GM10248 (cell line): ENCODE measurements around the gene KCNMB2.

ENCODE experiments used
- CTCF ChIA-PET: fragments of 300-600 bp; sonication (Branson Sonifier 250); formaldehyde crosslinking; extraction: SDS; loops from one replicate; lab custom pipeline; 2021; ENCODE audit warnings: antibody characterized with exemption; lab: Yijun Ruan, JAX
- POLR2A ChIA-PET: fragments of 350-650 bp; sonication (Branson Sonifier 250); formaldehyde crosslinking; extraction: SDS; loops from one replicate; lab custom pipeline; 2020; ENCODE audit warnings: antibody characterized with exemption; lab: Yijun Ruan, JAX
- DNase-seq: peaks from one replicate; pipeline ENCODE4 v3.0.0; 2012; ENCODE audit errors: extremely low spot score
- TF ChIP-seq, protein P1 (sequence below): IDR thresholded peaks from 2 replicates; pipeline ENCODE4 v1.5.1; 2012; ENCODE audit warnings: mild to moderate bottlenecking, low read depth; ENCODE audit errors: extremely low read depth, missing control alignments, control extremely low read depth

Gene KCNMB2

GRCh38 chr3:178658694-178659325 lies 122.6 kb downstream of the KCNMB2 start:
- ChIA-PET CTCF (interaction anchor here (1.0 to 1.5 kb wide), 3 partner anchors 10 to 44 kb away, joined by 3 to 4 read pairs (median 3); no protein-coding TSS in a partner anchor), POLR2A (no interaction called here)
- no peak for DNase-seq

DNA sequence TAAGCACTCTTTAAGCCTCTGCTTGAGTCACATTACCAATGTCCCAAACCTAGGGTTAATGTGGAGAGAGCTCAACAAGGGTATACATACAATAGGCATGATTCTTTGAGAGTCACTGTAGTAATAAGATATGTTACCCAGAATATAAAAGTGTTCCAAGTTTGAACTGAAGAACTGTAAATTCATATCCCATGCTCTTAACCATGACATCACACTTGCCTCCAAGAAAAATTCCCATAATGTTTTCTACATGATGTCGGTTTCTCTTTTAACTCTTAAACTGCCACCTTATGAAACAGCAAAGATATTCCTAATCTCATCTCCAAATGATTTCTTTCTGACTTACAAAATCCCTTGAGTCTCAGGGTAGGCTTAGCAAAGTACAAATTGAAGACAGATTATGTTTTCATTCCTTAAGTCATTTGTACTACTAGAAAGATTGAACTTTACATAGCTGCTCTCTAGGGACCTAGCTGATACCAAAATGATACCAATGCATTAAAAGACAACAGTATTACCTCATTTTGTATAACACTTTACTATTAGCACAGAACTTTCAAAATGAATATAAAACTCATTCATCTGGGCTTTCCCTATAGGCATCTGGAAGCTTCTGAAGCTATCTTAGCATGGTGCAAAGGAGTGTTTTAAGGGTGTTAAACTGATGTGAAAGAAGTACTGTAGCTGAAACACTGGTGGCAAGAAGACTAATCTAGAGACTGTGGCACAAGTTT lies 127.1 kb downstream of the KCNMB2 start:
- POLR2A ChIA-PET: no interaction called here
- TF ChIP-seq, protein P1, sequence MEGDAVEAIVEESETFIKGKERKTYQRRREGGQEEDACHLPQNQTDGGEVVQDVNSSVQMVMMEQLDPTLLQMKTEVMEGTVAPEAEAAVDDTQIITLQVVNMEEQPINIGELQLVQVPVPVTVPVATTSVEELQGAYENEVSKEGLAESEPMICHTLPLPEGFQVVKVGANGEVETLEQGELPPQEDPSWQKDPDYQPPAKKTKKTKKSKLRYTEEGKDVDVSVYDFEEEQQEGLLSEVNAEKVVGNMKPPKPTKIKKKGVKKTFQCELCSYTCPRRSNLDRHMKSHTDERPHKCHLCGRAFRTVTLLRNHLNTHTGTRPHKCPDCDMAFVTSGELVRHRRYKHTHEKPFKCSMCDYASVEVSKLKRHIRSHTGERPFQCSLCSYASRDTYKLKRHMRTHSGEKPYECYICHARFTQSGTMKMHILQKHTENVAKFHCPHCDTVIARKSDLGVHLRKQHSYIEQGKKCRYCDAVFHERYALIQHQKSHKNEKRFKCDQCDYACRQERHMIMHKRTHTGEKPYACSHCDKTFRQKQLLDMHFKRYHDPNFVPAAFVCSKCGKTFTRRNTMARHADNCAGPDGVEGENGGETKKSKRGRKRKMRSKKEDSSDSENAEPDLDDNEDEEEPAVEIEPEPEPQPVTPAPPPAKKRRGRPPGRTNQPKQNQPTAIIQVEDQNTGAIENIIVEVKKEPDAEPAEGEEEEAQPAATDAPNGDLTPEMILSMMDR: no peak
- DNase-seq: no peak
- CTCF ChIA-PET: interaction anchor here (0.9 to 1.4 kb wide), 4 partner anchors 9 to 28 kb away, joined by 3 to 5 read pairs (median 4); no protein-coding TSS in a partner anchor

More at GRCh38 chr3:178658694-178659325, 122.6 kb downstream of the KCNMB2 start:
- TF ChIP-seq, protein P1: no peak

DNA sequence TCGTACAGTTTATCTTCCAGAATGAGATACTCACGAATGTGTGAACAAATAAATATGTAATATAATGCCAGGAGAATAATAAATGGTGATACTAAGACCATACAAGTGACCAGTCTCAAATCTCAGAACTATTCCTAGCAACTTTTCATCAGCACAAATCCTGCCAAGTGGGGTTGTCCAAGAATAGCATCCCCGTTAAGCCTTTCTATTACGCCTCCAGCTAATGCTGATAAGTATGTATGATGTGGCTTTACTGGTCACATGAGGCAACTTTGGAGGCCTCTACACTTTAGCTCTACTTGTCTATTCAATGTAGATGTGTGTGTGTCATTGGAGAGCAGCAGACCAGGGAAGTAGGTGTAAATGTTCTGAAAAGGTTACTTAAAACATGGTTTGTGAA lies 129.5 kb downstream of the KCNMB2 start:
- ChIA-PET CTCF (interaction anchor here (1.5 to 1.9 kb wide), 3 partner anchors 21 to 63 kb away, joined by 4 to 5 read pairs (median 4); no protein-coding TSS in a partner anchor), POLR2A (no interaction called here)
- TF ChIP-seq, protein P1: no peak
- DNase-seq: no peak

GRCh38 chr3:178669022-178669601 lies 132.9 kb downstream of the KCNMB2 start:
- no peak for DNase-seq
- TF ChIP-seq, protein P1: no peak
- ChIA-PET CTCF (interaction anchor here (0.9 to 1.4 kb wide), 7 partner anchors 8 to 66 kb away, joined by 3 to 4 read pairs (median 3); no protein-coding TSS in a partner anchor), POLR2A (no interaction called here)

DNA sequence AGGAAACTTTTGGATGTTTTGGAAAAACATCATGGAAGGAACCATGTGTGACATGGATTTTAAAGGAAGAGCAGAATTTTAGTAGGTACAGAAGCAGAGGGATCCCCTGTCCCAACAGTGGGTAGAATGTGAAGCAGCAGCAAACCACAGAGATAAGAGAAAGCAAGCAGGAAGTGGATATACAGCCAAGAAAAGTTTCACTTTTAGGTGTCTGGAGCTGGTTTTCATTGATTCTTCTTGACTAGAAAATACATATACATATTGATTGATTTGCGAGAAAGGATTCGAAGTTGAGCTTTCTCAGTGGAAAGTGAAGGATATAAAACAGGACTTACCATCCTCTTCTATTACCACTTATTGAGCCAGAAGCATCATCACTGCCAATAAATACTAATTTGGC lies 133.5 kb downstream of the KCNMB2 start:
- DNase-seq: no peak
- TF ChIP-seq, protein P1: no peak
- POLR2A ChIA-PET: no interaction called here
- CTCF ChIA-PET: interaction anchor here (1.3 kb wide), 2 partner anchors 10 to 20 kb away, joined by 3 to 4 read pairs; no protein-coding TSS in a partner anchor

DNA sequence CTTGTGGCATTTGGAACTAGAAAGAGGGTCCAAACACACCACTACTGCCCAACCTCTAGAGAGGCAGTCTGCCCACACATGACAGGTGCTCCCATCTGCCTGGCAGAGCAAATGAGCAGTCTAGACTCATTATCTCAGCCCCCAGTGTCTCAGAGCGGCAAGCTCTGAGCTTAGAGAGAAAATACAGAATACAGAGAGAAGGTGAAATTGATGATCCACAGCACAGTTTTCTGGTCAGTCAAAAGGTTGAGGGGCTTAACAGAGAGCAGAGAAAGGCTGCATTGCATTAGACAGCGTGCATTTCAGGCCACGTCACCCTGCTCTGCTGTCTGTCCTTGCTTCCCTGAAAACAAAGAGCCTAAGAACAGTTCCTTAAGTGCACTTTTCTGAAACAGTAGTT lies 135.1 kb downstream of the KCNMB2 start:
- DNase-seq: no peak
- TF ChIP-seq, protein P1: no peak
- ChIA-PET POLR2A (no interaction called here), CTCF (interaction anchor here (1.3 to 1.4 kb wide), 2 partner anchors 29 to 38 kb away, joined by 3 read pairs; no protein-coding TSS in a partner anchor)
